AG08396 (cell line): ENCODE measurements around the gene NXT1.
A peak's percentile ranks its signal among the peaks of the same experiment; 100 is the strongest.
"Not testable (repeated sequence)": the region's sequence is repeated elsewhere in the genome, so short reads cannot be mapped to it uniquely, and the experiment has no call there.

Source experiments
- DNase-seq: peaks from one replicate; pipeline ENCODE4 v3.0.0; 2012; ENCODE audit warnings: low spot score, mixed read lengths

NXT1 gene

GRCh38 chr20:23350196-23350903, at the start of gene NXT1:
NXT1 (plus strand) TSS chr20:23350791; CDS start chr20:23354042, 3,251 bp downstream.
- peak; percentile 94 for DNase-seq

GRCh38 chr20:23301436-23302050, 49.0 kb upstream of the NXT1 start:
- no peak for DNase-seq

- no peak for DNase-seq
Measured at GRCh38 chr20:23302386-23302785, 48.2 kb upstream of the NXT1 start.

GRCh38 chr20:23302801-23303200, 47.8 kb upstream of the NXT1 start:
- DNase-seq = no peak

GRCh38 chr20:23303325-23304102, 47.1 kb upstream of the NXT1 start:
- no peak for DNase-seq

- no peak for DNase-seq
Measured at GRCh38 chr20:23304616-23305015, 46.0 kb upstream of the NXT1 start.

DNA sequence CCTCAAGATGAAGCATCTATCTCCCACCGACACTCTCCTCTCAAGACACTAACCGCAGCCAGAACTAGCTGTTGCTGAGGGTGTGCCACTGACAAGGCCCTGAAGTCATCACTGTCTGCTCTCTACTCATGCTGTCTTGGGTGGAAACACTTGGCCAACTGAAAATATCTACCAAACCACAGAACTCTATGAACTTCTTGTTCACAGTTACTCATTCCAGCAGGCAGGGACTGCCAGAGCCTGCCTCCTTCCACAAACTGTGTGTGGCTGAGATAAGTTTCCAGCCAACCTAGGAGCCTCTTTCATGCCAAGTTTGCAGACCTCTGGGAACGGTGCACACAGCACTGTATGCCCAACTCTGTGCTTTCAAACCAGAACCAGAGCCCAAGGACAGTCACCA, 45.5 kb upstream of the NXT1 start:
- peak; percentile 44 for DNase-seq

DNA sequence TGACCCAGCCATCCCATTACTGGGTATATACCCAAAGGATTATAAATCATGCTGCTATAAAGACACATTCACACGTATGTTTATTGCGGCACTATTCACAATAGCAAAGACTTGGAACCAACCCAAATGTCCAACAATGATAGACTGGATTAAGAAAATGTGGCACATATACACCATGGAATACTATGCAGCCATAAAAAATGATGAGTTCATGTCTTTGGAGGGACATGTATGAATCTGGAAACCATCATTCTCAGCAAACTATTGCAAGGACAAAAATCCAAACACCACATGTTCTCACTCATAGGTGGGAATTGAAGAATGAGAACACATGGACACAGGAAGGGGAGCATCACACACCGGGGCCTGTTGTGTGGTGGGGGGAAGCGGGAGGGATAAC, 43.2 kb upstream of the NXT1 start:
- DNase-seq = not testable (repeated sequence)

DNA sequence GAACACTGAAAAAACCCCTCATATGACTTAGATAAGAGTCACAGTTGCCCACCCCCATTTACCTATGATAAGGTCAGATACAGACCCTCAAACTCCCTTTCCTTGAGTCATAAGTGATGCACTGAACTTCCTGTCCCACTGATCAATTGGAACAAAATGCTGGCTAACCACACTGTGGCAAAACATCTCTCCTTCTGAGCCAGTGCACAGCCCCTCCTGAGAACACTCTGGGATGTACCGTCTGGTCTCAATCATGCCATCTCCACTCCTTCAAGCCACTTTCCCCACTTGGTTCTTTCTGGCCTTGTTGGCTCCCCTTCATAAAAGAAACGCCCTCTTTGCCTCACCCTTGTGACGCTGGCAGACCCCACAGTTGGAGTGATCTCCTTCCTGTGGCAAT, 42.6 kb upstream of the NXT1 start:
- no peak for DNase-seq

DNA sequence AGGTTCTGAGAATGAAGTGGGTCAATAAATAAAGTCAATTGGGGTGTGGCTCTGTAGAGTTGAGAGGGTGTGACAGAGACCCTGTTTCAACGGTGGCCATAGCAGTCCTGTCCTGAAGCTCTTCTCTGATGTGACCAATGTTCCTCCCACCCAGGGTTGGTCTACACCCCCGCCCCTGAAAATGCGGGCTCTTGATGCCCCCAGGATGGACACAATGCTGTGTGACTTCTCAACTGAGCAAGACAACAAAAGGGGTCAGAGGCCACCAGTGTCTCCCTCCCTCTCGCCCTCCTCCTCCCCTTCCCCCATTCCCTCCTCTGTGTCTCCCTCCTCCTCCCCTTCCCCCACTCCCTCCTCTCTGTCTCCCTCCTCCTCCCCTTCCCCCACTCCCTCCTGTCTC, 41.7 kb upstream of the NXT1 start:
- DNase-seq = no peak

DNA sequence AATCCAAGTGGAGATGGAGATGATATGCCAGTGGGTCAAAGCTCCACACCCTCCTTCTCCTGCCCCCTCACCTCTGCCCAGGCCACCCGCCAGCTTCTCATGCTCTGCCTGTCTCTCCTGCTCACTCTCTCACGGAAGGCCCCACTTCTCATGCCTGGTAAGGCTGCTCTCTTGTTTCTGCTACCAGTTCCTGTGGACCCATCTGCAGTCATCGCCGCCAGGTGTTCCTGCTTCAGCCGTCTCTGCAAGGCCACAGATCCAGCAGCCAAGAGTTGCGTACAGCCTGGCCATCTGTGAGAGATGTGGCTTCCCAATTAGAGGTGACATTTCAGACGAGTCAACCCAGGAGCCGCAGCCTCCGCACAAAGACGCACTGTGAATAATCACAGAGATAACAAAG, 40.8 kb upstream of the NXT1 start:
- no peak for DNase-seq

DNA sequence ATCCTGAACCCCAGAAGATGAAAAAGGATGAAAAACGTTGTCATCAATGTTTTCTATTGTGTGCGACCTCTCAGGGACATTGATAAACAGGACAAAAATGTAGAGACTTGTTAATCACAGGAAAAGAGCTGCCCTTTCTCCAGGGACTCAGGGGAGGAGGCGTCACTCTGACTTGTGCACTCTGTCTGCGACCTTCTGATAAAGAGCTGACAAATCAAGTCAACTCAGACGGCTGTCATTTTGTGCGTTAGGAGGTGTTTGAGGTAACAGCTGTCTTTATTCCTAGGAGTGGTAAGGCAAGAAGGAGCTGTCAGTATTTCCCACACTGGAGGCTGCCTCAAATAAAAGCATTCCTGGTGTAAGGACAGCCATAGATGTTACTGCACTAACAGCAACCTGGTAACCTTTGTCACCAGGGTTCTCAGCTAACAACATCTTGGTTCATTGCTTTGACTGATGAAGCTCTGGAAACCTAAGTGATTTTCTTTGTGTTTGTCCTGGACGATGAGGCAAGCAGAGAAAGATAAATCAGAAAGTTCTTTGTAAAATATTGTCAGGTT, 38.6 kb upstream of the NXT1 start:
- DNase-seq = no peak

DNA sequence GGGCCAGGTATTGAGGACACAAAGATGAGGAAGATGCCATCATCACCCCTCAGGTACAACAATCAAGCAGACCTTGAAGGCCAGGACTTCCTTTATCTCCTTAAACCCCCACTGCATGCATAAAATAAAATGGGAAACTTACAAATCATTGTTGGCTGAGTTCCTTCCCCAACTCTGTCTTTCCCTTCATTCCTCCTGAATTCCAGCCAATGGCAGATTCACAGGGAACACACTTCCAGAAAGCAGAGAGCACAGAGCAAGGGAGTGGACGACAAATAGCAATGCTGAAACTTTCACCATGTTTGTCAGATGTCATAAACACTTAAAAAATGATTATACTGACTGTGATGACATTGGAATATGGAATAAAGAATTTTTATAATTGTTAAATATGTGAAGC, 37.3 kb upstream of the NXT1 start:
- no peak for DNase-seq

DNA sequence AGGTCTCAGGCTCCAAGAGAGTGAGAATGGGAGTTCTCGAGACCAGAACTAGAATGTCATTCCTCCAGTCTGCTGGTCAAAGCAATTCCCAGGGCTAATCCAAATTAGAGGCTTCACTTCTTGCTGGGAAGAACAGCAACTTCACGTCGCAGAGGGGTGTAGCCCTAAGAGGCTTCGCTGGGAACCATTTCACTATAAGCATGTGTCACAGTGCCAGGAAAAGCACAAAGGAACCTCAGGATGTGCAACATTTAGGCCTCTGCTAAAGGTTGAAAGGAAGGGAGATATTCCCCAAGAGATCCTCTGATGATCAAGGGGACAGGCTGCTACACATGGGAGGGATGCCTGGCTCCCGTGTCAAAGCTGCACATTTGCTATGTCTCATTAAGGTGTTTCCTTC, 35.9 kb upstream of the NXT1 start:
- DNase-seq = no peak

DNA sequence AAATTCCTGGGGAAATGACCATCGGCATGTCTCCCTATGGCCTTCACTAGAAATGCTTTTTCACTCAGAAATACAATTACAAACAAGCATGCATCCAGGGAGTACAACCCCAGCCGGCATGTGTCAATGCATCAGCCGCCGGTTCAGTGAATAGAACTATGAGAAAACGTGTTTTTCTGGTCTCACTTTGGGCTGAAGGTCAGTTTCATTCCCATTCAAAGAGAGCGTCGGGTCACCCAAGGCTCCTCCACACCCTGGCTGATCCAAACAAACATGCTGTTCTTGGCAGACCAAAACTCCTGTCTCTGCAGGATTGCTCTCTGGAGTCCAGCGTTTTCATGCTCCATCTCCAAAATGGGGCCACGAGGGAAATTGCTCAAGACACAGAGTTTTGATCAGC, 35.5 kb upstream of the NXT1 start:
- no peak for DNase-seq

DNA sequence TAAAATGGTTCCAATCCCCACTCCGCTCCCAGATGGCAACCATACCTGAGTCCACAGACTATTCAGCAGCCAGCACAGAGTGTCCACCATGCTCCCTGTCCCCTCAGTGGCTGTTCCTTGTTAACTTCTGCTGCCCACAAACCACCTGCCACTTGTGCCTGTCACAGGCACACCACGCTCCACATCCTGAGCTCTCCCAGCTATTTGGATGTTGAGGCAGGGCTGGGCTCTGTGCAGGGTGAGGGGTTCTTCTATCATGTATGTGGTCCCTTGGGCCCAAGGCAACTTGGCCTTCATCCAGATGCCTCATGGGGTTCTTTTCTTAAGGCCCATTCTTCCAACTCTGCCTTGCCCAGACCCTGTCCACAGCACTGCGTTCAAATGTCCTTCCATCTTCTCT, 34.0 kb upstream of the NXT1 start:
- no peak for DNase-seq

- DNase-seq = no peak
Measured at GRCh38 chr20:23317081-23317480, 33.5 kb upstream of the NXT1 start.

- no peak for DNase-seq
Measured at GRCh38 chr20:23318347-23318746, 32.2 kb upstream of the NXT1 start.

DNA sequence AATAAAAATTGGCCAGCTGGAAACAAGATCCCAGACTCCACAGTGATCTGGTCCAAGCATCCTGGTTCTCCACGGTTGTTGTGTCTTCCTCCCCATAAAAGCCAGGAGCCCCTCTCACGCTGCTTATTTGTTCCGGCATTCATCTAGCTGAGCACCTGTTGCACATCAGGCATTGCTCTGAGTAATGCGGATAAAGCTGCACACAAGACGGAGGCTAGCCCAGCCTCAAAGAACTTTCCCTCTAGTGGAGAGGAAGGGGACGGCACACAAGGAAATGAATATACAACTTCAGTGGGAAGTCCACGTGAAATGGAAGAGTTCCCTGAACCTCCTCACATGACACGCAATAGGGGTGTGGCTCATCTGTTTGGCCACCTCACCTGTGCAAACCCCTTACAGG, 30.3 kb upstream of the NXT1 start:
- DNase-seq = no peak

GRCh38 chr20:23325107-23325506, 25.5 kb upstream of the NXT1 start:
- DNase-seq = no peak

DNA sequence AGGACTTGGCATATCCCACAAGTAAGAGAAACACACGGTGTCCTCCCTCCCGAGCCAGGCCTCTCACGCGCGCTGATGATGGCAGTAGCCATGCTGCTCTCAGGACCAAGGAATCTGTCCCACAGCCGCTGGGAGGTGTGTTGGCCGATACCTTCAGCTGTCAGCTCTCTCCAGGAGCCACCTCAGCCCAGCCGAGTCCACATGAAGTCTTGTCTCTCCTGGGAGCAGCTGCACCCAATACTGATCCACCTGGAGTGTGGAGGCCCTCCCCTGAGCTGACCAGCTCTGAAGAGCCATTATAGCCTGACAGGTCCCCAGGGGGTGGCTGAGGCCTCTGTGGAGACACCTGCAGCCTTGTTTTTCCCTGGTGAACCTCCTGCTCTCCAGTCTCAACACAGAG, 23.8 kb upstream of the NXT1 start:
- no peak for DNase-seq

- no peak for DNase-seq
Measured at GRCh38 chr20:23327617-23328333, 22.8 kb upstream of the NXT1 start.
